CD14-positive monocyte (primary cell): Measurements from ENCODE around the gene ARCN1. TPM values are rescaled to one million over a fixed set of nuclear protein-coding genes. Genes with fewer than 3 reads are reported as not detected.

Experiments
- DNase-seq, 3 donors: peaks; one replicate each; pipeline ENCODE4 v3.0.0-alpha.2; 2011 to 2022
- H2AFZ ChIP-seq: 2 replicates; pipeline ENCODE4 v1.6.0; 2012; ENCODE audit warnings: mild to moderate bottlenecking, low read depth, low read length, inconsistent platforms; ENCODE audit not compliant: insufficient read depth, poor library complexity, severe bottlenecking
- H3K27ac ChIP-seq, 2 donors: 1 replicate in 1 of 2; 2 replicates in 1 of 2; pipeline ENCODE4 v1.5.1; 2012 to 2013; ENCODE audit warnings: low read length in 2 of 2, control low read depth in 1 of 2, inconsistent platforms in 1 of 2, low read depth in 1 of 2, mild to moderate bottlenecking in 1 of 2
- H3K27me3 ChIP-seq, 2 donors: one replicate each; pipeline versions ENCODE4 v1.6.0 to v1.6.1; 2011 to 2013; ENCODE audit warnings: low read length in 2 of 2; ENCODE audit not compliant: control insufficient read depth in 2 of 2, insufficient read depth in 2 of 2
- H3K36me3 ChIP-seq, 2 donors: replicated peaks in 1 of 2; 1 replicate in 1 of 2; 2 replicates in 1 of 2; pipeline versions ENCODE4 v1.5.1 to v1.6.1; 2012 to 2013; ENCODE audit warnings: low read length in 2 of 2, control low read depth in 1 of 2, inconsistent platforms in 1 of 2, mild to moderate bottlenecking in 1 of 2; ENCODE audit not compliant: insufficient read depth in 2 of 2, control insufficient read depth in 1 of 2
- H3K4me1 ChIP-seq, 2 donors: 1 replicate in 1 of 2; 2 replicates in 1 of 2; pipeline versions ENCODE4 v1.5.1 to v1.6.1; 2012 to 2013; ENCODE audit warnings: low read length in 2 of 2, control low read depth in 1 of 2, inconsistent platforms in 1 of 2, mild to moderate bottlenecking in 1 of 2, moderate library complexity in 1 of 2; ENCODE audit not compliant: insufficient read depth in 2 of 2, control insufficient read depth in 1 of 2
- H3K4me2 ChIP-seq: replicated peaks from 2 replicates; pipeline ENCODE3; 2012; ENCODE audit warnings: low read length, moderate library complexity, mild to moderate bottlenecking; ENCODE audit not compliant: poor library complexity, severe bottlenecking; ENCODE audit errors: extremely low read depth
- H3K4me3 ChIP-seq, 3 experiments: fragments of 200-600 bp in 1 of 3; sonication (generic) in 1 of 3; replicated peaks in 1 of 3; 1 replicate in 2 of 3; 2 replicates in 1 of 3; pipeline ENCODE4 v1.5.1; 2011 to 2013; ENCODE audit warnings: low read length in 3 of 3, mild to moderate bottlenecking in 3 of 3, control low read depth in 2 of 3, low read depth in 2 of 3, inconsistent platforms in 1 of 3, moderate library complexity in 1 of 3
- H3K79me2 ChIP-seq: 2 replicates; pipeline ENCODE4 v1.6.0; 2012; ENCODE audit warnings: mild to moderate bottlenecking, control low read depth, inconsistent platforms, low read length, moderate library complexity; ENCODE audit not compliant: insufficient read depth
- H3K9ac ChIP-seq: 2 replicates; pipeline ENCODE4 v1.6.0; 2017; ENCODE audit warnings: low read length, mild to moderate bottlenecking; ENCODE audit not compliant: insufficient read depth, poor library complexity, severe bottlenecking
- H3K9me3 ChIP-seq, 2 donors: replicated peaks in 1 of 2; 1 replicate in 1 of 2; 2 replicates in 1 of 2; pipeline versions ENCODE4 v1.5.1 to v1.6.1; 2012 to 2013; ENCODE audit warnings: low read length in 2 of 2, control low read depth in 1 of 2; ENCODE audit not compliant: control insufficient read depth in 1 of 2, insufficient read depth in 1 of 2
- H4K20me1 ChIP-seq: 2 replicates; pipeline ENCODE4 v1.6.0; 2012; ENCODE audit warnings: mild to moderate bottlenecking, low read length, control low read depth, moderate library complexity; ENCODE audit not compliant: insufficient read depth
- H3K27ac Mint-ChIP-seq, 7 donors: one replicate each; pipeline ENCODE4 v1.8.0; 2020; ENCODE audit warnings: mild to moderate bottlenecking in 7 of 7, mixed read lengths in 7 of 7, moderate library complexity in 6 of 7, inconsistent platforms in 2 of 7
- H3K27me3 Mint-ChIP-seq, 3 donors: one replicate each; pipeline ENCODE4 v1.8.0; 2021 to 2022; ENCODE audit warnings: low read depth in 3 of 3, mild to moderate bottlenecking in 3 of 3, mixed read lengths in 3 of 3, moderate library complexity in 3 of 3, inconsistent platforms in 1 of 3
- H3K36me3 Mint-ChIP-seq, 2 donors: one replicate each; pipeline ENCODE4 v1.8.0; 2020; ENCODE audit warnings: mixed read lengths in 2 of 2, inconsistent platforms in 1 of 2, mild to moderate bottlenecking in 1 of 2
- H3K4me1 Mint-ChIP-seq: one replicate; pipeline ENCODE4 v1.8.0; 2020; ENCODE audit warnings: mild to moderate bottlenecking, mixed read lengths
- H3K4me3 Mint-ChIP-seq, 2 donors: one replicate each; pipeline ENCODE4 v1.8.0; 2020; ENCODE audit warnings: mild to moderate bottlenecking in 2 of 2, mixed read lengths in 2 of 2, moderate library complexity in 1 of 2
- H3K9me3 Mint-ChIP-seq, 7 donors: one replicate each; pipeline ENCODE4 v1.8.0; 2020 to 2022; ENCODE audit warnings: mixed read lengths in 7 of 7, mild to moderate bottlenecking in 6 of 7, moderate library complexity in 6 of 7, inconsistent platforms in 2 of 7
- CTCF ChIP-seq: fragments of 200-600 bp; IDR thresholded peaks from one replicate; pipeline ENCODE4 v1.8.0; 2022; ENCODE audit warnings: antibody characterized with exemption, mild to moderate bottlenecking
- WGBS: methylation state at CpG from one replicate; pipeline ENCODE4 v1.1.5; 2013; ENCODE audit warnings: missing lambda C conversion rate; ENCODE audit not compliant: insufficient coverage; 5-methylcytosine and 5-hydroxymethylcytosine counted together
- intact Hi-C, 2 donors: fragments of 100-400 bp; cut with micrococcal nuclease; formaldehyde crosslinking; loops; one replicate each; pipeline versions ENCODE4 v1.15.0 to v1.15.1; 2023
- polyA plus RNA-seq, 3 donors: library from polyadenylated mRNA; depleted of rRNA in 1 of 3; unstranded in 2 of 3; stranded (reverse) in 1 of 3; fragments of 300-500 nt in 2 of 3; fragments of >200 nt in 1 of 3; fragmentation: Illumina TruSeq in 2 of 3; gene quantifications; 1 replicate in 2 of 3; 2 replicates in 1 of 3; pipeline ENCODE4 v1.2.3, GENCODE V29; 2012 to 2021

ARCN1 gene
- polyA plus RNA-seq, 3 donors, result 36.1 to 101 (median 79.7) TPM

GRCh38 chr11:118621071-118621783 is 49.0 kb downstream of the ARCN1 start:
- no peak overlapping the region for H3K27ac ChIP-seq
- DNase-seq, result peak; percentile 18 to 43 (median 30)
- no peaks in the 10 kb centered on the region for H3K9me3 ChIP-seq
- WGBS, result under 1% methylated on average over 32 of the region's 38 CpGs
- Mint-ChIP-seq H3K36me3 (no peaks in the 10 kb centered on the region), H3K27ac (peak overlapping the region in 2 of 7 donors; percentile 39 to 45), H3K4me3 (peak overlapping the region; percentile 76 to 88), H3K9me3 (peaks cover 0 to 4% (median 0%) of the 10 kb centered on the region in 7 donors), H3K4me1 (peaks cover 24% of the 10 kb centered on the region), H3K27me3 (peaks cover 20 to 33% (median 26%) of the 10 kb centered on the region in 3 donors)
- no peaks in the 10 kb centered on the region for H4K20me1 ChIP-seq
- peaks cover 5 to 14% of the 10 kb centered on the region in 2 donors for H3K27me3 ChIP-seq
- H3K9ac ChIP-seq, result peak overlapping the region; percentile 47
- peak overlapping the region; percentile 7 to 66 (median 11) for H3K4me3 ChIP-seq
- no peaks in the 10 kb centered on the region for H3K36me3 ChIP-seq
- peak overlapping the region; percentile 74 for H3K4me2 ChIP-seq
- H3K79me2 ChIP-seq, result no peaks in the 10 kb centered on the region
- H2AFZ ChIP-seq, result peak overlapping the region; percentile 80
- peaks cover 14 to 20% of the 10 kb centered on the region in 2 donors for H3K4me1 ChIP-seq
- intact Hi-C loops, result no loop called here
- no peak for TF ChIP-seq CTCF

DNA sequence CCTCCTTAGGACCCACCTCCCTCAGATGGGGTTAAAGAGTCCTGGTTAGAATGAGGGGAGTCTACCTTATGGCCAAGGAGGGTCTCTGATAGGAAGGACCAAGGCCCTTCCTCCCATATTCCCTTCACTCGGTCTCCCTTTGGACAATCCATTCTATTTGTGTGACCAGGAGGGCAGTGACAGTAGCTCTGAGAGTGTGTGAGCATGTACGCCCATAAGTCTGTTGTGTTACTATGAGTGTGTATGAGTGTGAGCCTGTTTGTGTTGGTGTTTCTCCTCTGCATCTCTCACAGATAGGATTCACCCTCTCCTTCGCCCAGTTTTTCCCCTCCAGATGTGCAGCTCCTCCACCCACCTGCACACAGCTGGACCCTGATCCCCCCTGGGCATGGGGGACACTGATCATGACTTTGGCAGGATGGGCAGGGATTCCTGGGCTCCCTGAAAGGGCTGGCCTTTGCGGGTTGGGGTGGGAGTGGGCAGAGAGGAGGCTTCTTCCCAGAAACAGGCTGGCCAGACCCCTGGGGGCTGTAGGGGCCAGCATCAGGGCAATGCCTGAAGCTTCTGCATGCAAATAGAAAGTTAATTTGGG is 49.7 kb downstream of the ARCN1 start:
- WGBS, result no CpG with 5 or more reads among the region's 4 CpGs
- intact Hi-C loops, result no loop called here
- DNase-seq, result no peak
- H3K27me3 Mint-ChIP-seq, result peaks cover 20 to 33% (median 24%) of the 10 kb centered on the region in 3 donors
- Histone ChIP-seq H3K9ac (peak overlapping the region; percentile 47), H3K4me2 (peak overlapping the region; percentile 74), H3K27ac (no peak overlapping the region), H3K36me3 (no peaks in the 10 kb centered on the region), H3K27me3 (peaks cover 5 to 14% of the 10 kb centered on the region in 2 donors), H3K4me3 (peak overlapping the region in 1 of 3 experiments; percentile 66), H3K79me2 (no peaks in the 10 kb centered on the region), H3K9me3 (no peaks in the 10 kb centered on the region), H4K20me1 (no peaks in the 10 kb centered on the region), H3K4me1 (peaks cover 14 to 20% of the 10 kb centered on the region in 2 donors), H2AFZ (peak overlapping the region; percentile 80)
- no peak overlapping the region for H3K27ac Mint-ChIP-seq
- TF ChIP-seq CTCF, result no peak
- H3K4me3 Mint-ChIP-seq, result peak overlapping the region; percentile 76 to 88
- peaks cover 0 to 4% (median 0%) of the 10 kb centered on the region in 7 donors for H3K9me3 Mint-ChIP-seq
- H3K36me3 Mint-ChIP-seq, result no peaks in the 10 kb centered on the region
- H3K4me1 Mint-ChIP-seq, result peaks cover 24% of the 10 kb centered on the region
